ENCODE data around the gene CLPTM1L.

GRCh38 chr5:1274471-1274870 is 70.4 kb downstream of the CLPTM1L start:
- TF ChIP-seq POLR2AphosphoS5 (IDR thresholded peaks at IDR 0.05; ENCODE audit: borderline replicate concordance, low read depth, low read length) (no peak), EZH2 (IDR thresholded peaks at IDR 0.05) (no peak), FOXP2 (optimal IDR thresholded peaks at IDR 0.05; ENCODE audit: control extremely low read depth, extremely low read length, insufficient read depth) (no peak)
